CD4-positive, alpha-beta T cell treated with Interleukin-17A for 1 hour (primary cell): Measurements from ENCODE around the gene VWA3B.
"Not testable (repeated sequence)": the region's sequence is repeated elsewhere in the genome, so short reads cannot be mapped to it uniquely, and the experiment has no call there.

ENCODE experiments used
- DNase-seq: peaks from one replicate; pipeline ENCODE4 v3.0.0-alpha.2; 2020

The VWA3B gene

GRCh38 chr2:98308068-98308467 is 221.1 kb downstream of the VWA3B start:
- no peak for DNase-seq

- DNase-seq, result no peak
These were observed 221.6 kb downstream of the VWA3B start for GRCh38 chr2:98308532-98308931.

GRCh38 chr2:98309580-98309979 is 222.6 kb downstream of the VWA3B start:
- DNase-seq, result no peak

- no peak for DNase-seq
These were observed 223.0 kb downstream of the VWA3B start for GRCh38 chr2:98310010-98310409.

GRCh38 chr2:98311090-98311489 is 224.1 kb downstream of the VWA3B start:
- DNase-seq, result no peak

GRCh38 chr2:98311771-98312545 is 225.0 kb downstream of the VWA3B start:
- no peak for DNase-seq

GRCh38 chr2:98313492-98314250 is 226.7 kb downstream of the VWA3B start:
- DNase-seq, result no peak

GRCh38 chr2:98314251-98314650 is 227.3 kb downstream of the VWA3B start:
- DNase-seq, result no peak

GRCh38 chr2:98315957-98316356 is 229.0 kb downstream of the VWA3B start:
- DNase-seq, result no peak

- no peak for DNase-seq
These were observed 230.2 kb downstream of the VWA3B start for GRCh38 chr2:98317214-98317613.

- not testable (repeated sequence) for DNase-seq
These were observed 233.2 kb downstream of the VWA3B start for GRCh38 chr2:98320171-98320570.

GRCh38 chr2:98324181-98324580 is 237.2 kb downstream of the VWA3B start:
- no peak for DNase-seq

GRCh38 chr2:98327776-98328175 is 240.8 kb downstream of the VWA3B start:
- DNase-seq, result no peak

- DNase-seq, result no peak
These were observed 242.6 kb downstream of the VWA3B start for GRCh38 chr2:98329549-98329948.

- no peak for DNase-seq
These were observed 246.0 kb downstream of the VWA3B start for GRCh38 chr2:98332989-98333388.

- DNase-seq, result no peak
These were observed 247.0 kb downstream of the VWA3B start for GRCh38 chr2:98333922-98334321.

GRCh38 chr2:98334439-98335078 is 247.6 kb downstream of the VWA3B start:
- DNase-seq, result no peak

GRCh38 chr2:98335271-98335670 is 248.3 kb downstream of the VWA3B start:
- DNase-seq, result no peak

GRCh38 chr2:98341241-98341640 is 254.3 kb downstream of the VWA3B start:
- DNase-seq, result no peak

GRCh38 chr2:98343285-98343684 is 256.3 kb downstream of the VWA3B start:
- no peak for DNase-seq

GRCh38 chr2:98346311-98347236 is 259.6 kb downstream of the VWA3B start, which contains the start of gene CNGA3:
CNGA3 (plus strand) TSS chr2:98346456; CDS start chr2:98369976, 23,520 bp downstream.
- DNase-seq, result no peak

- no peak for DNase-seq
These were observed 260.5 kb downstream of the VWA3B start for GRCh38 chr2:98347298-98348065.
